A204.1 (cell line): ENCODE data around the gene HSPA1L.
"Not testable (repeated sequence)": the region's sequence is repeated elsewhere in the genome, so short reads cannot be mapped to it uniquely, and the experiment has no call there.

ENCODE experiments used
- FAIRE-seq: peaks from 2 replicates; lab custom pipeline; 2012; peaks lifted over from hg19 to GRCh38; lab: Jason Lieb, UNC

The HSPA1L gene

GRCh38 chr6:31813465-31813849 lies 1.6 kb downstream of the HSPA1L start:
- FAIRE-seq = no peak

GRCh38 chr6:31811645-31812044 lies 3.4 kb downstream of the HSPA1L start:
- FAIRE-seq = no peak

- FAIRE-seq = not testable (repeated sequence)
These were observed 6.5 kb downstream of the HSPA1L start for GRCh38 chr6:31808599-31808998.

GRCh38 chr6:31806470-31807272 lies 8.4 kb downstream of the HSPA1L start, which contains the start of gene LSM2:
LSM2 (minus strand) TSS chr6:31806966; CDS start chr6:31806757, 209 bp downstream.
- peak; percentile 88 for FAIRE-seq

- no peak for FAIRE-seq
These were observed 9.1 kb downstream of the HSPA1L start for GRCh38 chr6:31805939-31806469.

GRCh38 chr6:31801031-31801927 lies 13.8 kb downstream of the HSPA1L start:
- not testable (repeated sequence) for FAIRE-seq

- FAIRE-seq = no peak
These were observed 15.3 kb downstream of the HSPA1L start for GRCh38 chr6:31799781-31800180.

- FAIRE-seq = no peak
These were observed 17.5 kb downstream of the HSPA1L start for GRCh38 chr6:31797588-31797987.

- FAIRE-seq = no peak
These were observed 18.1 kb downstream of the HSPA1L start for GRCh38 chr6:31796993-31797385.

GRCh38 chr6:31795616-31796298 lies 19.3 kb downstream of the HSPA1L start, which contains the start of gene VARS1:
VARS1 (minus strand) TSS chr6:31795752; CDS start chr6:31795217, 535 bp downstream.
- no peak for FAIRE-seq

- FAIRE-seq = no peak
These were observed 20.0 kb downstream of the HSPA1L start for GRCh38 chr6:31794866-31795615.

GRCh38 chr6:31794294-31794865 lies 20.7 kb downstream of the HSPA1L start:
- no peak for FAIRE-seq

GRCh38 chr6:31793927-31794245 lies 21.2 kb downstream of the HSPA1L start:
- FAIRE-seq = not testable (repeated sequence)

- no peak for FAIRE-seq
These were observed 22.3 kb downstream of the HSPA1L start for GRCh38 chr6:31792761-31793171.

- no peak for FAIRE-seq
These were observed 23.1 kb downstream of the HSPA1L start for GRCh38 chr6:31792090-31792374.

- no peak for FAIRE-seq
These were observed 23.6 kb downstream of the HSPA1L start for GRCh38 chr6:31791324-31792089.

GRCh38 chr6:31785475-31785874 lies 29.6 kb downstream of the HSPA1L start:
- no peak for FAIRE-seq

- no peak for FAIRE-seq
These were observed 30.8 kb downstream of the HSPA1L start for GRCh38 chr6:31784098-31784925.

GRCh38 chr6:31782126-31782855 lies 32.8 kb downstream of the HSPA1L start:
- no peak for FAIRE-seq
